ACC112 (cell line): Measurements from ENCODE around the gene VRTN.

Source experiments
- H2AFZ ChIP-seq: fragments of 200-600 bp; sonication (generic); one replicate; pipeline ENCODE4 v1.6.0; 2017; ENCODE audit warnings: antibody characterized with exemption, low read length; ENCODE audit not compliant: unreplicated experiment
- H3K27ac ChIP-seq: fragments of 200-600 bp; sonication (generic); 2 replicates; pipeline ENCODE4 v1.5.1; 2014; ENCODE audit warnings: low read depth, mild to moderate bottlenecking, antibody characterized with exemption, low read length, moderate library complexity
- H3K27me3 ChIP-seq: fragments of 200-600 bp; sonication (generic); 2 replicates; pipeline ENCODE4 v1.6.1; 2014; ENCODE audit warnings: mild to moderate bottlenecking, antibody characterized with exemption, low read length, moderate library complexity, mixed read lengths; ENCODE audit not compliant: insufficient read depth
- H3K36me3 ChIP-seq: fragments of 200-600 bp; sonication (generic); 2 replicates; pipeline ENCODE4 v1.6.1; 2016; ENCODE audit warnings: mild to moderate bottlenecking, antibody characterized with exemption, low read length, moderate library complexity, mixed read lengths; ENCODE audit not compliant: insufficient read depth
- H3K4me1 ChIP-seq: fragments of 200-600 bp; sonication (generic); one replicate; pipeline ENCODE4 v1.6.1; 2016; ENCODE audit warnings: low read length, mixed read lengths; ENCODE audit not compliant: insufficient read depth, unreplicated experiment, control insufficient read depth
- H3K4me3 ChIP-seq: fragments of 200-600 bp; sonication (generic); 2 replicates; pipeline ENCODE4 v1.5.1; 2014; ENCODE audit warnings: mild to moderate bottlenecking, low read depth, low read length
- H3K79me2 ChIP-seq: fragments of 200-600 bp; sonication (generic); one replicate; pipeline ENCODE4 v1.6.0; 2016; ENCODE audit warnings: low read length; ENCODE audit not compliant: control insufficient read depth, unreplicated experiment, insufficient read depth

Gene VRTN

DNA sequence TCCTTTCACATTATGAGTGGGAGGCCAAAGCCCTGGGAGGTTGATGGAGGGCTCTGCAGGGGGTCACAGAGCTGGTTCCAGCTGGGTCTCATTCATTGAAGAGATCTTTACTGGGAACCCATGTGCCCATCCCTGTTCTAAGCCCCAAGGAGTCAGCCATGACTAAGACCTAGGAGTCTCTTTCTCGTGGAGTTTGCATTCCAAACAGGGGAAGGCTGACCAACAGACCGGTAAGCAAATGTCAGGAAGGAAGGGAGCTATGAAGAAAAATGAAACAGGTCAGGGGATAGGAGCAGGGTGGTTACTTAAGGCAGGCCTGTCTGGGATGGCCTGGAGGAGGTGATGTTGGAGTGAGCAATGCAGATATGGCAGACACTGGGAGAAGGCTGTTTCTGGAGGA lies 46.3 kb downstream of the VRTN start:
- no peak overlapping the region for H2AFZ ChIP-seq
- no peak overlapping the region for H3K27ac ChIP-seq
- no peak overlapping the region for H3K4me3 ChIP-seq
- no peaks in the 10 kb centered on the region for H3K79me2 ChIP-seq
- H3K36me3 ChIP-seq = no peaks in the 10 kb centered on the region
- H3K27me3 ChIP-seq = peaks cover 73% of the 10 kb centered on the region
- no peaks in the 10 kb centered on the region for H3K4me1 ChIP-seq

DNA sequence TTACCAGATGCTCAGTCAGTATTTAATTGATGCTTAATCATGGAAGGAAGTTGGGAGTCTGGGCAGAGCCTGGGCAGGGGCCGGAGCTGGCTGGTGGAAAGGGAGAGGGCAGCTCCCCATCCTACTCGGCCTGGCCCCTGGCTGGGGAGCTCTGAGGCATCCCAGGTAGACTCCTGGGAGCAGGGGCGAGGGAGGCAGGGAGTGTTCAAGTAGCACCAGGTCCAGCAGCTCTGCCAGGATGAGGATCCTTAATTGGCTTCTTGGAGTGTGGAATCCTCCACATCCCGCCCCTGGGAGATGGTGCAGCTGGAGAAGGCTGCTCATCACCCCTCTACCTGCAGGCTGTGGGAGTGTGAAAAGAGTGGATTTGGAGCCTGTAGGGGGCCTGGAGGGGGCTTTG lies 46.8 kb downstream of the VRTN start:
- H3K4me3 ChIP-seq = no peak overlapping the region
- H3K79me2 ChIP-seq = no peaks in the 10 kb centered on the region
- peaks cover 76% of the 10 kb centered on the region for H3K27me3 ChIP-seq
- H3K36me3 ChIP-seq = no peaks in the 10 kb centered on the region
- H2AFZ ChIP-seq = no peak overlapping the region
- H3K4me1 ChIP-seq = no peaks in the 10 kb centered on the region
- H3K27ac ChIP-seq = no peak overlapping the region

GRCh38 chr14:74400031-74400685 lies 51.9 kb downstream of the VRTN start:
- no peaks in the 10 kb centered on the region for H3K36me3 ChIP-seq
- no peak overlapping the region for H3K27ac ChIP-seq
- peaks cover 7% of the 10 kb centered on the region for H3K4me1 ChIP-seq
- H2AFZ ChIP-seq = no peak overlapping the region
- no peaks in the 10 kb centered on the region for H3K79me2 ChIP-seq
- peaks cover 71% of the 10 kb centered on the region for H3K27me3 ChIP-seq
- H3K4me3 ChIP-seq = no peak overlapping the region

- Histone ChIP-seq H2AFZ (no peak overlapping the region), H3K4me1 (peaks cover 7% of the 10 kb centered on the region), H3K36me3 (no peaks in the 10 kb centered on the region), H3K79me2 (no peaks in the 10 kb centered on the region), H3K4me3 (no peak overlapping the region), H3K27ac (no peak overlapping the region), H3K27me3 (peaks cover 71% of the 10 kb centered on the region)
Measured at GRCh38 chr14:74400919-74401503, 52.7 kb downstream of the VRTN start.

DNA sequence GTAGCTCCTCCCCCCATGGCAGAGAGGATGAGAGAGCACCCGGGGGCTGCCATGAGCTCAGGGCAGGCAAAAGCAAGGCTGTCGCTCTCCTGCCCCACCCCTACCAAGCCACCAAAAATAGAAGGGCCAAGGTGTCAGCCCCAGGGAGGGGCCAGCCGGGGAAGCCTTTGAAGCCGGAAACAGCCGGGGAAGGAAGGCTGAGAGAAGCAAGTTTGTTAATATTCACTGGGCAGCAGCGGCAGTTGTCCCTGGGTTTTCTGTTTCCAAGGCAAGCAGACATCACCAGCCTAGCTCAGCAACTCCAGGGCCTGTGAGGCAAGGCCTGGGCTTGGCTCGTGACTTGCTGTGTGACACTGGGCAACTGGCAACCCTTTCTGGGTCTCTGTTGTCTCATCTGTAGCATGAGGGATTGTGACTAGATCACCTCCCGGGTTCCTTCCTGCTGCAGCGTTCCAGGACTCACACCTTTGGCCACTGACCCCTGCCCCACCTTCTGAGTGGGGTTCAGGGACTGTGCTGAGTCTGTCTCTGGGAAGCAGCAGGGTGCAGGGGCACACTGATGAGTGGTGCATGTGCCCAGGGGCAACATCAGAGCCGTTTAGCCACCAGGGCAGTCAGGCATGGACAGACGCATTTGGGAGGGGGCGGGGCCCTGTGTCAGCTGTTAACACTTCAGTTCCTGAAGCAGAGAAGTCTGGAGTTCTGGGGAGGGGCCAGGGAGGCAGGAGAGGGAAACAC lies 53.4 kb downstream of the VRTN start:
- H2AFZ ChIP-seq = peak overlapping the region; percentile 44
- H3K27ac ChIP-seq = no peak overlapping the region
- H3K27me3 ChIP-seq = peaks cover 71% of the 10 kb centered on the region
- H3K36me3 ChIP-seq = no peaks in the 10 kb centered on the region
- H3K4me1 ChIP-seq = peaks cover 7% of the 10 kb centered on the region
- H3K4me3 ChIP-seq = no peak overlapping the region
- no peaks in the 10 kb centered on the region for H3K79me2 ChIP-seq

- H3K27ac ChIP-seq = no peak overlapping the region
- H3K4me1 ChIP-seq = peaks cover 7% of the 10 kb centered on the region
- H3K4me3 ChIP-seq = no peak overlapping the region
- H3K27me3 ChIP-seq = peaks cover 72% of the 10 kb centered on the region
- no peaks in the 10 kb centered on the region for H3K79me2 ChIP-seq
- H3K36me3 ChIP-seq = no peaks in the 10 kb centered on the region
- no peak overlapping the region for H2AFZ ChIP-seq
Measured at GRCh38 chr14:74402401-74403251, 54.4 kb downstream of the VRTN start.

DNA sequence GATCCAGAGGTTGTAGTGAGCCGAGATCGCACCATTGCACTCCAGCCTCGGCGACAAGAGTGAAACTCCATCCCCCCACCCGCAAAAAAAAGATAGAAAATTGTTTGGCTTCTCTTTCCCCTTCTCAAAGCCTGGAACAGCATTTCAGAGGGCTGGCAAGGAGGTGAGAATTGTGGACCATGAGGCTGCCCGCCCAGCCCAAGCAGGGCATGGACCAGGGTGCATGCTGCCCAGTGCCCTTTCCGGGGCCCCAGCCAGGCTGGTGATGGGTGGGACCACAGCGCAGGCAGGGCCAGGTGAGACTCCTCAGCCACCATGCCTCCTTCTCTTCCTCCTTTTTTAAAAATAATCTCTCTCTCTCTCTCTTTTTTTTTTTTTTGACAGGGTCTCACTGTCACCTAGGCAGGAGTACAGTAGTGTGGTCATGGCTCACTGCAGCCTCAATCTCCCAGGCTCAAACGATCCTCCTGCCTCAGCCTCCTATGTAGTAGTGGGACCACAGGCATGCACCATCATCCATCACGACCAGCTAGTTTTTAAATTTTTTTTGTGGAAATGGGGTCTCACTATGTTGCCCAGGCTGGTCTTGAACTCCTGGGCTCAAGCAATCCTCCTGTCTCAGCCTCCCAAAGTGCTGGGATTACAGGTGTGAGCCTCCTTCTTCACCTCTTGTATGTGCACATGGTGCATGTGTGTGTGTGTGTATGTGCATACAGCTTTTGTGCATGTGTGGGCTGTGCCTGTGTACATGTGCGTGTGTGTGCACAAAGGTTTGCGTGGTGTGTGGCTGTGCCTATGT lies 55.5 kb downstream of the VRTN start:
- H3K36me3 ChIP-seq = no peaks in the 10 kb centered on the region
- no peaks in the 10 kb centered on the region for H3K79me2 ChIP-seq
- peaks cover 7% of the 10 kb centered on the region for H3K4me1 ChIP-seq
- H3K27ac ChIP-seq = no peak overlapping the region
- H3K27me3 ChIP-seq = peaks cover 62% of the 10 kb centered on the region
- no peak overlapping the region for H3K4me3 ChIP-seq
- no peak overlapping the region for H2AFZ ChIP-seq

DNA sequence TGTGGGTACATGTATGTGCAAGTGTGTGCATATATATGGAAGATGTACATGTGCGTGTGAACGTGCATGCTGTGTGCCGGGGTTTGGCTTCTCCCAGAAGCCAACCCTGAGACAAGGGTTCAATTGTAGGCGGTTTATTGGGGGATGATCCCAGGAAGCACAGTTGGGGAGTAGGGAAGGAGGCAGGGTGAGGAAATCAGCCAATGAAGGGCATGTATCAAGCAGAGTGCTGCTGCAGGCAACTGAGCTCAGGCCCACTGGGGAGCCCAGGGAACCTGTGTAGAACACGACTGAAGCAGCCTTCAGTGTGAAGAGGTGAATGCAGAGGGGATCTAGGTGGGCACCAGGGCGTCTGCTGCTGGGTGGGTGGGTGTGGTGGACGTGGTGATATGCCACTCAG lies 56.2 kb downstream of the VRTN start:
- Histone ChIP-seq H3K36me3 (no peaks in the 10 kb centered on the region), H3K27ac (no peak overlapping the region), H3K4me1 (peaks cover 7% of the 10 kb centered on the region), H2AFZ (no peak overlapping the region), H3K27me3 (peaks cover 60% of the 10 kb centered on the region), H3K79me2 (no peaks in the 10 kb centered on the region), H3K4me3 (no peak overlapping the region)

DNA sequence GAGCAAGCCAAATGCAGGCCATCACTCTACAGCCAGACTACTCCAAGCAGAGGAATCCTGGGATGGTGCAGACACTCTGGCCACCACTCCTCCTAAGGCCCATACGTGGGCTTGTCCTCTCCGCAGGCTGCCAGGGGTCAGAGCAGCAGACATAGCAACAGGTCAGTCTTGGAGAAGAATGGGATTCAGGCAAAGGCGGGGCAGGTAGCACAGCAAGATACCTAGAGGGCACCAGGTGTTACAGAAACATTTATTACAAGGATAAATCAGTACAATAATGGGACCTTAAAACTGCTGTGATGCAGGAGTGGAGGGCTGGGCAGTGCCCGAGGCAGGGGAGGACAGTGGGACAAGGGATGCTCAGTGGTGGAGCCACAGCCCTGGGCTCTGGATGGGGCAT lies 57.4 kb downstream of the VRTN start:
- H3K4me3 ChIP-seq = no peak overlapping the region
- no peaks in the 10 kb centered on the region for H3K36me3 ChIP-seq
- no peak overlapping the region for H2AFZ ChIP-seq
- no peak overlapping the region for H3K27ac ChIP-seq
- H3K27me3 ChIP-seq = peaks cover 60% of the 10 kb centered on the region
- H3K4me1 ChIP-seq = peaks cover 7% of the 10 kb centered on the region
- H3K79me2 ChIP-seq = no peaks in the 10 kb centered on the region
